C1 segment of cervical spinal cord (tissue), 14 donors: ENCODE data around the gene AGBL4.
"Not testable (repeated sequence)": the region's sequence is repeated elsewhere in the genome, so short reads cannot be mapped to it uniquely, and the experiment has no call there.

Source experiments
- DNase-seq, 14 donors: peaks; one replicate each; lab custom pipeline; 2025; lab: John Stamatoyannopoulos, UW

The AGBL4 gene

DNA sequence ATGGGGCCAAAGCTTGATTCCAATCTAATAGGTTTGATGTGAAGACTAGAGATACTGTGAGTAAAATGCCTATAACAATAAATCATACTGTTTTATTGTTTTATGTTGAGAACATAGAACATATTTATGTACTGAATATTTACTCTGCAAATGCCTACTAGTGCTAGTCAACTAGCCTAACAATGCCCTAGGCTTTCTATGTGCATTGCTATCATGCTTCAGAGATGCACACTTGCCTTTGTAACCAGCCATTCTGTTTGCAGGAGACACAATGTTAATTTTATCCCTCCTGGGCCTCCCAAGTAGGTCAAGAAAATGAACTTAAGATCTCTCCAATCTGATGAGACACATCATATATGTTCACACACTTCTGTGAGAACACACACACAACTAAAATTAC is 716.3 kb downstream of the AGBL4 start:
- no peak for DNase-seq

DNA sequence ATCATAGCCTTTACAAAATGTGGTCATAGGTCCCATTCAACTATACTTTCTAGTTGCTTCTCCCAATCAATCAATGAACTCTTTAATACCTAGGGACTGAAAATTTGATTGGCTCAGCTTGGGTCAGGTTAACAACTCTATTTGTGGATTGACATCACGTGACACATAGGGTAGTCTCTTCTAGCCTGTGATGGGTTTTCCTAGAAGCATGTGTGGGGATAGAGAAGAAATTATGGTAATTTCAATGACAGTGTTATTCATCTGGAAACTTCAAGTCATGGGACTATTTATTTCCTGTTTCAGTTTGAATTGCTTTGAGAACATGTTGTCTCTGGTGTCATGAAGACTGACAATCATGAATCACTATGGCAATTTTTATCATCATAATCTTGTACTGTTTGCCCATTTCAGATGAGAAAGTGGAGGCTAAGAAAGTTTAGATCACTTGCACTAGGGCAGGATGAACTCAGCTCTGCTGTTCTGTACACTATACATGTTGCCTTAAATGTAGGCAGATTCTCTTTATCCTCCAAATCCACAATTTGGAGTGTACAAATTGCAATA is 717.2 kb downstream of the AGBL4 start:
- no peak for DNase-seq

DNA sequence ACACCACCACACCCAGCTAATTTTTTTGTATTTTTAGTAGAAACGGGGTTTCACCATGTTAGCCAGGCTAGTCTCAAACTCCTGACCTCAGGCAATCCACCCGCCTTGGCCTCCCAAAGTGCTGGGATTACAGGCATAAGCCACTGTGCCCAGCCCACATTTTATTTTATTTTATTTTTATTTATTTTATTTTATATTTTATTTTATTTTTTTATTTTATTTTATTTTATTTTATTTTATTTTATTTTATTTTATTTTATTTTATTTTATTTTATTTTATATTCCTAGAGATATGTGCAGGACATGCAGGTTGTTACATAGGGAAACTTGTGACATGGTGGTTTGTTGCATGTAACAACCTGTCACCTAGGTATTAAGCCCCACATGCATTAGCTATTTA is 721.4 kb downstream of the AGBL4 start:
- not testable (repeated sequence) for DNase-seq

DNA sequence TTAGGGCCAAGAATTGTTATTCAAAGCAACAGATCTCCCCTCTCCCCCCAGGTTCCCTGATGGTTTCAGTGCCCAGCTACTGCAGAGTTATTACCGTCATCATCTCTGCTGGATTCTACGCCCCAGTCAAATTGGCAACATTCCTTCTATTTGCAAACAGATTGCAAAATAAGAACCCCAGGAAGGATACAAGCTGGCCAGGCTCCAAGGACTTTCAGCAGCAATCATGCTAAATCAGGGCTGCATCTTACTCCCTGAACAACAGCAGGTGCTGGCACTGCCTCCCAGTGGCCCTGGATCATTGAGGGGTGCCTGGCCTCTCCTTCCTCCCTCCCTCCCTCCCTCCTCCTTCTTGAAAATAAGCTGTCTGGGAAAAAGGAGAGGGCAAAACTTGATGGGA is 725.5 kb downstream of the AGBL4 start:
- DNase-seq, result peak in 2 of 14 donors; percentile 1 to 3

DNA sequence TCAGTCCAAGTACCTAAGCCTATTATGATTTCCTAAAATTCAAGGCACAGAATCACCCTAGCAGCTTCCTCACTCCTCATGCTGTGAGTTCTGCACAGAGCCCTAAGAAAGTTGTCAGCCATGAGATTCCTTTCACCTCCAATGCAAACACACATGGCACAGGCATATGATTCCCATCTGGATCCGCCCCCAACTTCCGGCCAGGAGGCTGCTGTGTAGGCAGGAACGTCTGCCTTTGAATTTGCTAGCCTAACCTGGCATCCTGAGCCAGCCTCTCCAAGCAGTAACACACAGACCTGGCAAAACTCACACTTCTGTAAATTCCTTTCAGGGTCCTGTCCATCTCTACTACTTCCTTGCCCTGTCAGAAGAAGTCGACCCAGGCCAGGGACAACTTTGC is 726.0 kb downstream of the AGBL4 start:
- DNase-seq, result no peak

DNA sequence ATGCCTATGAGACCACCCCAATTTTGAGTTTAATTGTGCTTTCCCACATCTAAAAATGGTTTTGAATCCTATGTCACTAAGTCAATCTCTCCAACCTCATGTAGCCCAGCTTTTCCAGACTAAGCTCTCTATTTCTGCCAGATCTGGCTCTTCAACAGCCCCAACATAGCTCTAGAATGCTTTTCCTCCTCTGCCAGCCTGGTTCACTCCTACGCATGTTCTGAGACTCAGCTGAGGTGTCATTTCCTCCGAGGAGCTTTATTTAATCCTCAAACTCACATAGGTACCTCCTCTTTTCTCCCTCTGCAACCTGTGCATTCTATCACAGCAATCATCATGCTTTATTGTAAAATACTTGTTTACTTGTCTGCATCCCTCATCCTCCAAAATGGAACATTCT is 729.2 kb downstream of the AGBL4 start:
- DNase-seq, result no peak

DNA sequence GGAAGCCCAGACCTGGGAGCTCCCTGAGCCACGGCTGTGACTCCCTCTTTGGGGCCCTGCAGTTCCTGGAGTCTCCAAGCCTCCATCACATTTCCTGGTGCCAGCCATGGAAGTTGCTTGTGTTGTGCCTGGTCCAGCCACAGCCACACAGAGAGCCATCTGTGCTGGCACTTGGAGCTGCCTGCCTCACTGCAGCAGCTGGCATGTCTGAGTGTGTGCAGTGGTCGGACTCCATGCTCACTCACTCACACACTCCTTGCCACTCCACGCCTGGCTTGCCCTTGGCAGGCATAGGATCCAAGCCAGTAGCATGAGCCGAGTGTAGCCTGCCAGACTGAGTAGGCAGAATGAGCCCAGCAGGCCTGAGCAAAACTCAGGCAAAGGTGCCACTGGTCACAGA is 730.7 kb downstream of the AGBL4 start:
- DNase-seq, result no peak

DNA sequence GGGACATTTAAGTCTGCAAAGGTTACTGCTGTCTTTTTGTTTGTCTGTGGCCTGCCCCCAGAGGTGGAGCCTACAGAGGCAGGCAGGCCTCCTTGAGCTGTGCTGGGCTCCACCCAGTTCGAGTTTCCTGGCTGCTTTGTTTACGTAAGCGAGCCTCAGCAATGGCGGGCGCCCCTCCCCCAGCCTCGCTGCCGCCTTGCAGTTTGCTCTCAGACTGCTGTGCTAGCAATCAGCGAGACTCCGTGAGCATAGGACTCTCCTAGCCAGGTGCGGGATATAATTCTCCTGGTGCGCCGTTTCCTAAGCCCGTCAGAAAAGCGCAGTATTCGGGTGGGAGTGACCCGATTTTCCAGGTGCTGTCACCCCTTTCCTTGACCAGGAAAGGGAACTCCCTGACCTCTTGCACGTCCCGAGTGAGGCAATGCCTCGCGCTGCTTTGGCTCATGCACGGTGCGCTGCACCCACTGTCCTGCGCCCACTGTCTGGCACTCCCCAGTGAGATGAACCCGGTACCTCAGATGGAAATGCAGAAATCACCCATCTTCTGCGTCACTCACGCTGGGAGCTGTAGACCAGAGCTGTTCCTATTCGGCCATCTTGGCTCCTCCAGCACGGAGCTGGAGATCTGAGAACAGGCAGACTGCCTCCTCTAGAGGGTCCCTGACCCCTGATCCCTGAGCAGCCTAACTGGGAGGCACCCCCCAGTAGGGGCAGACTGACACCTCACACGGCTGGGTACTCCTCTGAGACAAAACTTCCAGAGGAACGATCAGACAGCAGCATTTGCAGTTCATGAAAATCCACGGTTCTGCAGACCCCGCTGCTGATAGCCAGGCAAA is 766.3 kb downstream of the AGBL4 start:
- DNase-seq, result not testable (repeated sequence)

DNA sequence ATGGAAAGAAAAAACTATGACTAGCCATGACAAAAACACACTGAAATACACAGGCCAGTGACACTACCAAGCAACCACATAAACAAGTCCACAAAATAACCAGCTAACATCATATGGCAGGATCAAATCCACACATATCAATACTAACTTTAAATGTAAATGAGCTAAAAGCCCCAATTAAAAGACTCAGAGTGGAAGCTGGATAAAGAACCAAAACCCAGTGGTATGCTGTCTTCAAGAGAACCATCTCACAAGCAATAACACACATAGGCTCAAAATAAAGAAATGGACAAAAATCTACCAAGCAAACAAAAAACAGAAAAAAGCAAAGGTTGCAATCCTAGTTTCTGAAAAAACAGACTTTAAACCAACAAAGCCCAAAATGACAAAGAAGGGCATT is 770.8 kb downstream of the AGBL4 start:
- DNase-seq, result no peak

DNA sequence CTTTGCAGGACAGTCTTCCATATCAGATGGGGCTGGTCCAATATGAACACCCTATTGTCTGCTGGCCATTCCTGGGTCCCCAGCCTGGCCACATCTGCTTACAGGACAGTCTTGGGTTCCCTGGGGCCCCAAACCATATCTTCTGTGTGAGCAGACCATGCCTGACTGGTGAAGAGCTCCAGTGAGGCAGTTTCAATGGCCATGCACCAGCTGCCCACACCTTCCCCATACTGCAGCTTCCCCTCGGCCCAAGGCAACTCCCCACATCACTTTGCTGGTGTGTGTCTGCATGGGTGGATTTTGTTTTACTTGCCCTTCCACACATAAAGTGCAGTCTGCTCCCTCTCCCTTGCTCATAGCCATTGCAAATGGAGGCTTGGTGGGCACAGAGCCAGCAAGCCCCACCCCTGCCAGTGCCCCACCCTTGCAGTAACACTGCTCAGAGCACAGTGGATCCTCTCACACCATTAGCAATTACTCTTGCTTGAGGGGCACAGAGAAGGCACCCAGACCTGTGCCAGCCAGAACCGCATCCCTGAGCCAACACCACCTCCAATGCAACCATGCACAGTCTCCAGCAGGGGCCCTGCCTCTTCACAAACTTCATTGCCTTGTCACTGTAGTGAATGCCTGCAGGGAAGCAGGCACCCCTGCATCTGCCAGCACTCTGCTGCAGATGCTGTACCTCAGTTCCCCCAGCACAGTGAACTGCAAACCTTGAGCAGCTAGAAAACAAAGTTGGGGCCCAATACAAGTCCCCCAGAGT is 772.6 kb downstream of the AGBL4 start:
- DNase-seq, result no peak

DNA sequence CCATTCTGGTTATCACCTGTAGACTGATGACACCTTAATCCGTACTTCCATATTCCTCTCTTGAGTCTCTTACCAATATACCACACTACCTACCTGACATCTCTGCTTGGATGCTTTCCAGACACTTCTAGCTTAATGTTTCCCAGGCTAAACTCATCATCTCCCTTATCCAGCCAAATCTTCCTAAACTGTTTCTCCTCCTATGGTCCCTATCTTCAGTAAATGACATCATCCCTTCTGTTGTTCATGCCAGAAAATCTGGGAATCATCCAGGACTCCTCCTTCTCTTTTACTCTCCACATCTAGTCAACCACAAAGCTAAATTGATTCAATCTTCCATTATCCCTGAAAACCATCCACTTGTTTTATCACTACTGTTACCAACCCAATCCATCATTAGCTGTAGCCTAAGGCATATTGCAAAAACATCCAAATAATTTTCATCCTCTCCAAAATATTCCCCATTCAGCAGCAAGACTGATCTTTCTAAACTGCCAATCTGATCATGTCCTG is 783.0 kb downstream of the AGBL4 start:
- no peak for DNase-seq

DNA sequence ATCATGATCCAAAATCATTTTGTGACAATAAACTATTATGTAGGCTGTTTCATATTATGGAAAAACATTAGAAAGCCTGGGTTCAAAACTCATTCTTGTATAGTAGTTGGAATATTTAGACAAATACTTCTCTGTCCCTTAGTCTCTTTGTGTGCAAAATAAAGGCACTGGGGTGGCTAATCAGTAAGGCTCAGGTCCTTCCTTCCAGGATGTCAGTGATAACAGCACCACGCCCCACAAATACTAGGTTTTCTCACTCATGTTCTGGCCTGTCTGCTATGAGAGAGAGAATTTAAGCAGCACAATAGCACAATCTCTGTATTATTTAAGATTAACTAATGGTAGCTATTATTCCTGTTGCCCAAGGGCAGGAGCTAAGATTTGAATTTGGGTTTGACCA is 788.8 kb downstream of the AGBL4 start:
- no peak for DNase-seq

DNA sequence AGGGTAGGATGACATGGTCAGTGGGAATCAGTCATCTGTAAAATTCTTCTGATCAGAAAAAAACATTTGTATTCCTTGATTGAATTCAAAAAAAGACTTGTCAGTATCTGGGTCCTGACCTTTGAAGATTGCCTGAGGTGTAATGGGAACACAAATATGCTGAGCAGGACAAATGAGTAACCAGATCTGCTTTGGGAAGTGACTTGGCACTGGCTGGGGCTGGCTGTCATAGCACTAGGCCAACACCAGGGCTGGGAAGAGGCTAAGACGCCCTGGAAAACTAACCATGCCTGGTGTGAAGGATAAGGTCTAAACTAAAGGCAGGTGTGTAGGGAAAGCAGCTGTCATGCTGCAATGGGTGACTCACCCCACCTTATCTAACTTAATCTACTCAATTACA is 794.2 kb downstream of the AGBL4 start:
- DNase-seq, result no peak

DNA sequence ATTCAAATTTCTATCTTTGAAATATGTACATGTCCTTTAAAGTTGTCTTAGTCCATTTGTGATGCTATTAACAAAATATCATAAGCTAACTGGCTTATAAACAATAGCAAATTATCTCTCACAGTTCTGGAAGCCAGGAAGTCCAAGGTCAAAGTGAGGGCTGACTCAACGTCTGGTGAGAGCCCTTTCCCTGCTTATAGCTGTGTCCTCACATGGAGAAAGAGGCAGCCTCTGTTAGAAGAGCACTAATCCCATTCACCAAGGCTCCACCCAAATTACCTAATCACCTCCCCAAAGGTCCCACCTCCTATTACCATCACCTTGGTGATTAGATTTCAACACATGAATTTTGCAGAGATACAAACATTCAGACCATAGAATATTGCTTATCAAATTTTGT is 797.0 kb downstream of the AGBL4 start:
- DNase-seq, result no peak

DNA sequence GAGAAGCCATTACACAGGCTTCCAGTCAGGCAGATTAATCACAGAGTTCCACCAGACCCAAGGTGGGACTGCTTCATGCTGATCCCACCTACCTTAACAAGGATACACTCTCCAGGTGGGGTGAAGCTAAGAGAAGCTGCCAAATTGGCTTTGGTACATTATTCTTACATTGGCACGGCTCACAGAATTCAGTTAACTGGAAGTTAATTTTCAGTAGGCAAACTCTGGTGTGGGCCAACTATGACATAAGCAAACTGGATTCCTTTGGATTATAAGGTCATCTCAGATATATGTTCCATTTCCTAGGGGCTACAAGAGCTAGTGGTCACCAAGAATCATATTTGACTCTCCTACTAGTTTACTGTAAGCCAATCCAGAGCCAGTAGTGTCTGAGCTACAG is 798.3 kb downstream of the AGBL4 start:
- no peak for DNase-seq

DNA sequence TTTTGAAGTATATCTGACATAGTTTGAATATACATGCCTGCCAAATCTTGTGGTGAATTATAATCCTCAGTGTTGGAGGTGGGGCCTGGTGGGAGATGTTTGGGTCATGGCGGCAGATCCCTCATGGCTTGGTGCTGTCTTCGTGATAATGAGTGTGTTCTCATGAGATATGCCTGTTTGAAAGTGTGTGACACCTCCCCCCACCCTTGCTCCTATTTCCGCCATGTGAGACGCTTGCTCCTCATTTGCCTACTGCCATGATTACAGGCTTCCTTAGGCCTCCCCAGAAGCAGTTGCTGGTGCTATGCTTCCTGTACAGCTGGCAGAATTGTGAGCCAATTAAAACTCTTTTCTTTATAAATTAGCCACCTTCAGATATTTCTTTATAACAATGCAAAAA is 810.5 kb downstream of the AGBL4 start:
- no peak for DNase-seq

DNA sequence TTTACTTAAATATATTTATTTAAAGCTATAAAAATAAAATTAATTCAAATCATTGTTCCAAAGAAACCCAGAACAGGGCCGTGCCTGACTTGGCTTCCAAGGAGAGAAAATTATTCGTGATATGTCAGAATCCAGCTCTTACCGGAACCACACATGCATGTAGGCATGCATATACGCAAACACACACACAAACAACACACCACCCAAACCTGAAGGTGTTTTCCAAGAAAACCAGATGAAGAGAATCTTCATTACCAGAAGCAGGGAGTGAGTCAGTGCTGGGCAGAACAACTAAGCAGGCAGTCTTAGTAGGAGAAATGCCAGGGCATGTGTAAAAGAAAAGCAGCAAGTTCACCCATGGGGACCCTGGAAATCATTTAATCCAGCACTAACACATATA is 815.0 kb downstream of the AGBL4 start:
- no peak for DNase-seq

DNA sequence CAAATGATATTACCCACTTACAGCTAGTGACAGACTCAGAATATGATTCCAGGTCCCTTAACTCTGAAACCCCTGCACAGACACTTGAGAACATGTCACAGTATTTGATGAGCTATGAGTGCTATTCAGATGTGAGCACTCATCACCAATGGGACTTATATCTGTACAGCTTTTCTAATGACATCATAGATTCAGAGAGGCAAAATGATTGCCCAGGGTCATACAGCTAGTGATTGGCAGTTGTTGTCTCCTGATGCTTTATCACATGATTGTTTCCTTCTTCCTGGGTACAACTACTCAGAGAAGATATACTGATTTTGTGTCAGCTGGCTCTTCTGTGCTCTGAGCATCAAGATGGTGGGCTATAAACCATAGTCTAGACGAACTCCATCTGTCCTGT is 819.0 kb downstream of the AGBL4 start:
- DNase-seq, result no peak

DNA sequence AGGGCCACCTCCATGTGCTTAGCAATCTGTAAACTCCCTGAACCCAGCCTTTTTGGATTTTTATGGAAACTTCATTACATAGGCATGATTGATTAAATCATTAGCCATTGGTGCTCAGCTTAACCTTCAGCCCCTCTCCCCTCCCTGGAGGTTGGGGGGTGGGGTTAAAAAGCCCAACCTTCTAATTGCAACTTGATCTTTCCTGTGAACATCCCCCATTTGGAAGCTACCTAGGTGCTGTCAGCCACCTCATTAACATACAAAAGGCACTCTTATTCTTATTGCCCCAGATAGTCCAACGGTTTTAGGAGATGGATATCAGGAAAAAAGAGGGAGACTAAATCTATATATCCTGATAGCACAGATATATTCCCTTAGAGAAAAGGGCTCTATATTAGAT is 823.0 kb downstream of the AGBL4 start:
- DNase-seq, result no peak

DNA sequence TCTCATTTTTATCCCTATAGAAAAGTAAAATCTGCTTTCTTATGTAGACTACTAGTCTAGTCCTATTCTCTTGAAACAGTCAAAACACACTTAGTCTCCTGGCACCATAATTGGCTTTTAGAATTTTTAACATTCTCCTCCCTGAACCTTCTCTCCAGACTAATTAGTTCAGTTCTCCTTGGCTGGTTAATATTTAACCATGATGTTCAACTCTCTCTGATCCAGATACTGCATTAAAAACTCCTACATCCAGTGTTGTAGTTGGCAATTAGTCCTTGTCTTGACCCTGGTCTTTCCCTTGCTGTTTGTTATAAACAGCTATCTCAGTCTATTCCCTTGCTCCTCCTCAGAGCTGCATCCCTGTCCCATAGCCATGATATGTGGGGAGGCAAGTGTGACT is 824.2 kb downstream of the AGBL4 start:
- DNase-seq, result no peak

DNA sequence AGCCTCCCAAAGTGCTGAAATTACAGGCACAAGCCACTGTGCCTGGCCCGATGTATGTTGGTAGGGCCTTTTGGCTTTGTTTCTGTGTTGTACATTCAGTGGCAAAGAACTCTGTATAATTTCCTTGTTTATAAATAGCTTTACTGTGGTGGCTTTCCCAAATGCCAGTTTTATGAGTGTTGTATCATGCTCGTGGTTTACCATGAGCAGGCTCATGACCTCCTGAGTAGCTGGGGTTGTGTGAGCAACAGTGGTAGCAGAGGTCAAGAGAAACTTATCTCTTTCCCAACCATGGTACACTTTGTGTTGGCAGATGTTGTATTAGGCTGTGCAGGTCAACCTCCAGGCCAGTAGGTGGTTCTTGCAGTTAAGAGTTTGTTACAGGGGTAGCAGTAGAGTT is 826.7 kb downstream of the AGBL4 start:
- DNase-seq, result no peak

DNA sequence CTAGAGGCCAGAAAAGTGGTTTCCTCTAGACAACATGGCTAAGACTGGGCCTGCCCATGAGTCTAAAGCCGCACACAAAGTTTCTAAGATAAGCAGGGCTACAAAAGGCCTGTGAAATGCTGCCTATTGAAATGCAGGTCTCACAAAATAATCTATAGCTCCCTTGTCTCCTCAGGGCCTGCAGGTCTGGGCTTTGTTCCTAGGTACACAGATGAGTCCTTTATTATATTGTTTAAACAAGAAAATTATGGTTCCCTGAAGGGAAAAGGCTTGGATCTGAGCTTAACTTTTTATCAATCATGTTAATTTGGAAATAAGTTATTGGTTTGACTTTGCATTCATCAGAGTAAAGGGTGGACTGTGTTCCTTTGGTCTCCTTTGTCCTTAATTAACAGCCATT is 833.6 kb downstream of the AGBL4 start:
- no peak for DNase-seq

DNA sequence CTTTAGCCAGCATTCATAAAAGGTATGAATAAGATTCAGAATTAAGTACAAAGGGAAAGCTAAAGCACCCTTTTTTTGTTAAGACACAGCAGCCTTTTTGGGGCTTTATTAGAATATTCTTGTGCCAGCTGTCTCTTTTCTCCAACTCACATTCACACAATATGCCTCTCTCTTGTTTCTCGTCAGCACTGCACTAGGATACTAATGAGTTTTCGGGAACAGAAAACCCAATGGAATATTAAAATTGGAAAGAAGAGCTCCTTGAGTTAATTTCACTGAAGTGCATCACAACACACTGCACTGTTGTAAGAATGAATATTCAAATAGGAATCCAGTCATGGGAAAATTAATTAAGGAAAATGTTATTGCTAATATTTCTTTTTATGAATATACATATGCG is 836.7 kb downstream of the AGBL4 start:
- no peak for DNase-seq
